Parathyroid adenoma (tissue), 2 donors: ENCODE results near the gene UTP11.
A peak's percentile ranks its signal among the peaks of the same experiment; 100 is the strongest.

ENCODE experiments used
- H2AFZ ChIP-seq: fragments of 300-600 bp; sonication (generic); one replicate; pipeline ENCODE4 v1.7.0; 2017; ENCODE audit warnings: antibody characterized with exemption, mild to moderate bottlenecking
- H3K27ac ChIP-seq: fragments of 300-600 bp; sonication (generic); one replicate; pipeline ENCODE4 v1.7.0; 2017
- H3K27me3 ChIP-seq: fragments of 300-600 bp; sonication (generic); one replicate; pipeline ENCODE4 v1.7.0; 2017; ENCODE audit warnings: low read length; ENCODE audit not compliant: control insufficient read depth, insufficient read depth
- H3K36me3 ChIP-seq: fragments of 300-600 bp; sonication (generic); one replicate; pipeline ENCODE4 v1.7.0; 2017; ENCODE audit warnings: low read length; ENCODE audit not compliant: control insufficient read depth, insufficient read depth
- H3K4me1 ChIP-seq: fragments of 300-600 bp; sonication (generic); one replicate; pipeline ENCODE4 v1.7.0; 2017; ENCODE audit warnings: control low read depth
- H3K4me2 ChIP-seq: fragments of 300-600 bp; sonication (generic); one replicate; pipeline ENCODE4 v1.7.0; 2017; ENCODE audit warnings: low read length
- H3K4me3 ChIP-seq: fragments of 300-600 bp; sonication (generic); one replicate; pipeline ENCODE4 v1.7.0; 2017; ENCODE audit warnings: low read depth, low read length
- H3K79me2 ChIP-seq: fragments of 300-600 bp; sonication (generic); one replicate; pipeline ENCODE4 v1.7.0; 2017; ENCODE audit warnings: control low read depth
- H3K9ac ChIP-seq: fragments of 300-600 bp; sonication (generic); one replicate; pipeline ENCODE4 v1.7.0; 2017; ENCODE audit warnings: mild to moderate bottlenecking
- H3K9me3 ChIP-seq: fragments of 300-600 bp; sonication (generic); one replicate; pipeline ENCODE4 v1.7.0; 2017; ENCODE audit warnings: low read length; ENCODE audit not compliant: control insufficient read depth
- CTCF ChIP-seq: fragments of 300-600 bp; sonication (generic); IDR thresholded peaks from one replicate; pipeline ENCODE4 v1.7.0; 2017; ENCODE audit warnings: antibody characterized with exemption, mild to moderate bottlenecking
- donor health status: primary hyperparathyroidism.

UTP11 gene

GRCh38 chr1:38004284-38005108, 8.0 kb upstream of the UTP11 start:
- peaks cover 4% of the 10 kb centered on the region for H3K4me1 ChIP-seq
- H3K4me3 ChIP-seq, result peak overlapping the region; percentile 51
- no peak overlapping the region for H3K9ac ChIP-seq

GRCh38 chr1:38005195-38006007, 7.1 kb upstream of the UTP11 start, which contains the start of gene FHL3:
TSS of gene FHL3 (minus strand) at chr1:38005514. CDS start at chr1:37999412, 6,102 bp downstream.
- Histone ChIP-seq H3K4me3 (peak within 1 kb of the TSS; percentile 53), H3K4me1 (peaks cover 4% of the 10 kb centered on the region), H3K4me2 (peak within 1 kb of the TSS; percentile 81)

More at GRCh38 chr1:38004284-38005108, 8.0 kb upstream of the UTP11 start:
- TF ChIP-seq CTCF, result no peak
- Histone ChIP-seq H3K4me2 (peak overlapping the region; percentile 55), H3K36me3 (no peaks in the 10 kb centered on the region), H3K79me2 (no peaks in the 10 kb centered on the region), H2AFZ (peak overlapping the region; percentile 23), H3K9me3 (no peaks in the 10 kb centered on the region), H3K27ac (no peak overlapping the region), H3K27me3 (no peaks in the 10 kb centered on the region)

GRCh38 chr1:38006008-38006828, 6.3 kb upstream of the UTP11 start:
- peak overlapping the region; percentile 81 for H3K4me2 ChIP-seq
- no peaks in the 10 kb centered on the region for H3K27me3 ChIP-seq
- H3K4me1 ChIP-seq, result peaks cover 4% of the 10 kb centered on the region
- no peaks in the 10 kb centered on the region for H3K9me3 ChIP-seq
- H3K36me3 ChIP-seq, result no peaks in the 10 kb centered on the region
- peak overlapping the region; percentile 83 for H2AFZ ChIP-seq
- H3K27ac ChIP-seq, result peak overlapping the region; percentile 41
- no peaks in the 10 kb centered on the region for H3K79me2 ChIP-seq
- no peak overlapping the region for H3K9ac ChIP-seq
- no peak for TF ChIP-seq CTCF
- peak overlapping the region; percentile 53 for H3K4me3 ChIP-seq

More at GRCh38 chr1:38005195-38006007, 7.1 kb upstream of the UTP11 start, which contains the start of gene FHL3:
- TF ChIP-seq CTCF, result no peak
- Histone ChIP-seq H3K9me3 (no peaks in the 10 kb centered on the region), H3K27ac (peak within 1 kb of the TSS; percentile 41), H2AFZ (peak within 1 kb of the TSS; percentile 83), H3K27me3 (no peaks in the 10 kb centered on the region), H3K79me2 (no peaks in the 10 kb centered on the region), H3K9ac (no peak within 1 kb of the TSS), H3K36me3 (no peaks in the 10 kb centered on the region)

GRCh38 chr1:38009088-38009840, 3.3 kb upstream of the UTP11 start:
- Histone ChIP-seq H3K79me2 (peaks cover 4% of the 10 kb centered on the region), H3K9me3 (no peaks in the 10 kb centered on the region), H3K9ac (no peak overlapping the region), H3K4me3 (no peak overlapping the region), H3K27ac (no peak overlapping the region), H3K4me2 (no peak overlapping the region), H3K4me1 (peaks cover 4% of the 10 kb centered on the region), H3K27me3 (no peaks in the 10 kb centered on the region), H2AFZ (no peak overlapping the region), H3K36me3 (no peaks in the 10 kb centered on the region)
- TF ChIP-seq CTCF, result no peak
